MCF 10A (cell line): Measurements from ENCODE around the gene PHB1. TPM values are rescaled to one million over a fixed set of nuclear protein-coding genes. Genes with fewer than 3 reads are reported as not detected.

Experiments
- BruUV-seq: library from RNA; stranded (reverse); fragments of 400-500 nt; replicated peaks from 2 replicates; lab custom pipeline; 2021; lab: Mats Ljungman, UMichigan
- CTCF ChIA-PET: fragments of 300-600 bp; sonication (Branson Sonifier 250); formaldehyde crosslinking; extraction: SDS; loops from one replicate; lab custom pipeline; 2021; ENCODE audit warnings: antibody characterized with exemption, inconsistent platforms; lab: Yijun Ruan, JAX
- POLR2A ChIA-PET: fragments of 300-600, 350-650 bp; sonication (Branson Sonifier 250); formaldehyde crosslinking; extraction: SDS; loops from one replicate; lab custom pipeline; 2020; ENCODE audit warnings: antibody characterized with exemption, inconsistent platforms; lab: Yijun Ruan, JAX
- DNase-seq: peaks from one replicate; pipeline ENCODE4 v3.0.0-alpha.2; 2018; ENCODE audit not compliant: unreplicated experiment
- H3K27ac Mint-ChIP-seq: one replicate; pipeline ENCODE4 v1.8.0; 2022; ENCODE audit warnings: mild to moderate bottlenecking, low read depth, mixed read lengths; ENCODE audit not compliant: unreplicated experiment
- H3K27me3 Mint-ChIP-seq: one replicate; pipeline ENCODE4 v1.8.0; 2022; ENCODE audit warnings: mixed read lengths; ENCODE audit not compliant: insufficient read depth, unreplicated experiment
- H3K36me3 Mint-ChIP-seq: one replicate; pipeline ENCODE4 v1.8.0; 2022; ENCODE audit warnings: mild to moderate bottlenecking, moderate library complexity, mixed read lengths; ENCODE audit not compliant: insufficient read depth, unreplicated experiment
- H3K4me1 Mint-ChIP-seq: one replicate; pipeline ENCODE4 v1.8.0; 2022; ENCODE audit warnings: mixed read lengths; ENCODE audit not compliant: insufficient read depth, unreplicated experiment
- H3K4me3 Mint-ChIP-seq: one replicate; pipeline ENCODE4 v1.8.0; 2022; ENCODE audit warnings: mild to moderate bottlenecking, moderate library complexity, mixed read lengths; ENCODE audit not compliant: unreplicated experiment
- H3K9me3 Mint-ChIP-seq: one replicate; pipeline ENCODE4 v1.8.0; 2022; ENCODE audit warnings: mixed read lengths; ENCODE audit not compliant: unreplicated experiment
- intact Hi-C: fragments of 100-400 bp; cut with micrococcal nuclease; formaldehyde crosslinking; loops from 2 replicates; pipeline ENCODE4 v1.14.1; 2022
- total RNA-seq: library from RNA; stranded (reverse); gene quantifications from 2 replicates; pipeline ENCODE4 v1.2.3, GENCODE V29; 2022
- TF ChIP-seq, protein P1 (sequence below): fragments of 200-600 bp; IDR thresholded peaks from one replicate; pipeline ENCODE4 v1.8.0; 2022; ENCODE audit warnings: antibody characterized with exemption, mild to moderate bottlenecking; ENCODE audit not compliant: unreplicated experiment

PHB1 gene
- total RNA-seq, 1 experiment from 2014 or later: 134 TPM

DNA sequence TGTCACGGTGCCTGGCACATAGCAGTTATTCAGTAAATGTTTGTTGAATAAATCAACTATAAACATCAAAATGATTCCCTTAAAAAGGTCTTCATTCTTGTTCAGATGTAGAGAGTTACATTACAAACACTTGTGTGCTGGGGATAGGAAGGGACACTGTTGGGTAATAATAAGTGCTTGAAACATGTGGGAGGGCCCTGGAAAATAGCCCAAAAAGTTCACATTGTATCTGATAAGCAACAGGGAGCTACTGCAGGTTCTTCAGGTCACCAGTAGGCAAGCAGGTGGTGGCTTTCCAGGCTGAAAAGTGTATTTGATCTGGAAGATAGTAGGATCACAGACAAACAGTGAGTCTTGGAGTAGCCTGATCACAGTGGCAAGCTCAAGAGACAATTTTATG lies 33.6 kb downstream of the PHB1 start:
- H3K36me3 Mint-ChIP-seq: no peaks in the 10 kb centered on the region
- no peak overlapping the region for H3K4me3 Mint-ChIP-seq
- BruUV-seq: no TSS peak
- no peaks in the 10 kb centered on the region for H3K9me3 Mint-ChIP-seq
- no peak overlapping the region for H3K27ac Mint-ChIP-seq
- no peaks in the 10 kb centered on the region for H3K4me1 Mint-ChIP-seq
- no peaks in the 10 kb centered on the region for H3K27me3 Mint-ChIP-seq
- intact Hi-C loops: no loop called here
- no peak for DNase-seq
- TF ChIP-seq, protein P1, sequence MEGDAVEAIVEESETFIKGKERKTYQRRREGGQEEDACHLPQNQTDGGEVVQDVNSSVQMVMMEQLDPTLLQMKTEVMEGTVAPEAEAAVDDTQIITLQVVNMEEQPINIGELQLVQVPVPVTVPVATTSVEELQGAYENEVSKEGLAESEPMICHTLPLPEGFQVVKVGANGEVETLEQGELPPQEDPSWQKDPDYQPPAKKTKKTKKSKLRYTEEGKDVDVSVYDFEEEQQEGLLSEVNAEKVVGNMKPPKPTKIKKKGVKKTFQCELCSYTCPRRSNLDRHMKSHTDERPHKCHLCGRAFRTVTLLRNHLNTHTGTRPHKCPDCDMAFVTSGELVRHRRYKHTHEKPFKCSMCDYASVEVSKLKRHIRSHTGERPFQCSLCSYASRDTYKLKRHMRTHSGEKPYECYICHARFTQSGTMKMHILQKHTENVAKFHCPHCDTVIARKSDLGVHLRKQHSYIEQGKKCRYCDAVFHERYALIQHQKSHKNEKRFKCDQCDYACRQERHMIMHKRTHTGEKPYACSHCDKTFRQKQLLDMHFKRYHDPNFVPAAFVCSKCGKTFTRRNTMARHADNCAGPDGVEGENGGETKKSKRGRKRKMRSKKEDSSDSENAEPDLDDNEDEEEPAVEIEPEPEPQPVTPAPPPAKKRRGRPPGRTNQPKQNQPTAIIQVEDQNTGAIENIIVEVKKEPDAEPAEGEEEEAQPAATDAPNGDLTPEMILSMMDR: no peak
- POLR2A ChIA-PET: interaction anchor here (0.8 kb wide), 1 partner anchor 20 kb away, joined by 3 read pairs; no protein-coding TSS in a partner anchor
- CTCF ChIA-PET: interaction anchor here (0.6 to 1.3 kb wide), 3 partner anchors 32 to 65 kb away, joined by 3 read pairs; no protein-coding TSS in a partner anchor

DNA sequence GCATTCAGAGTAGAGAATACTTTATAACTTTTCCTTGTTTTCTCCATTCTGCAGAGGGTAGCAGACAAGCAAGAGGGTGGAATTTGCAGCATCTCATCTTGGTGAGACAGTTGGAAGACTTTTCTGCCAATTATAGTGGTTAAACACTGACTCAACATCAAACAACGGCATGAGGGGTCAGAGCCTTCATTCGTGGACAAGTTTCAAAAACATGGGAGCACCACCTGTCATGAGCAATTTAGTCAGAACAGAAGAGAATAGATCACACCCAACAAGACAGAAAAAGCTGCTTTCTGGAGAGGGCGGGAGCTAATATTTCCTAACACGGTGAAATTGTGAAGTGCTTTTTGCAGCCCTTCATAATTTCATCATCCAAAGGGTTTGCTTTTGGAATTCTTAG lies 34.8 kb downstream of the PHB1 start:
- ChIA-PET POLR2A (no interaction called here), CTCF (interaction anchor here (0.6 to 1.1 kb wide), 3 partner anchors 20 to 177 kb away, joined by 3 to 4 read pairs (median 3); no protein-coding TSS in a partner anchor)
- intact Hi-C loops: no loop called here
- TF ChIP-seq, protein P1: no peak
- H3K36me3 Mint-ChIP-seq: no peaks in the 10 kb centered on the region
- H3K4me3 Mint-ChIP-seq: no peak overlapping the region
- H3K27ac Mint-ChIP-seq: no peak overlapping the region
- no peaks in the 10 kb centered on the region for H3K4me1 Mint-ChIP-seq
- no peaks in the 10 kb centered on the region for H3K9me3 Mint-ChIP-seq
- no TSS peak for BruUV-seq
- DNase-seq: no peak
- no peaks in the 10 kb centered on the region for H3K27me3 Mint-ChIP-seq

DNA sequence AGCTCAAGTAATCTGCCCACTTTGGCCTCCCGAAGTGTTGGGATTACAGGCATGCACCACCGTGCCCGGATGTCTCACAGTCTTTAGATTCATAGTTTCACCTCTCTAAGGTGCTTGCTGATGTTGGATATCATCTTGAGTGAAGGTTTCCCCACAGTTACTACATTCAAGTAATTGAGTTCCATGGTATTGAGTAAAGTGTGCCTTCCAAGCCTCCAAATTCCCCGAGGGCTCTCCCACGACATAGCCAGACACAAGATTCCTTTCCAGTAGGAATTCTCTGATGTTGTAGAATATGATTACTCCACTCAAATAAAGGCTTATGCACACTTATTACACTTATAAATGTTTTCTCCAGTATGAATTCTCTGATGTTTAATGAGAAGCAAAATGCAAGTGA lies 36.4 kb downstream of the PHB1 start:
- DNase-seq: no peak
- Mint-ChIP-seq H3K9me3 (no peaks in the 10 kb centered on the region), H3K27me3 (no peaks in the 10 kb centered on the region), H3K4me3 (no peak overlapping the region), H3K36me3 (no peaks in the 10 kb centered on the region), H3K4me1 (no peaks in the 10 kb centered on the region), H3K27ac (no peak overlapping the region)
- TF ChIP-seq, protein P1: no peak
- no TSS peak for BruUV-seq
- intact Hi-C loops: no loop called here
- CTCF ChIA-PET: no interaction called here
- POLR2A ChIA-PET: no interaction called here

DNA sequence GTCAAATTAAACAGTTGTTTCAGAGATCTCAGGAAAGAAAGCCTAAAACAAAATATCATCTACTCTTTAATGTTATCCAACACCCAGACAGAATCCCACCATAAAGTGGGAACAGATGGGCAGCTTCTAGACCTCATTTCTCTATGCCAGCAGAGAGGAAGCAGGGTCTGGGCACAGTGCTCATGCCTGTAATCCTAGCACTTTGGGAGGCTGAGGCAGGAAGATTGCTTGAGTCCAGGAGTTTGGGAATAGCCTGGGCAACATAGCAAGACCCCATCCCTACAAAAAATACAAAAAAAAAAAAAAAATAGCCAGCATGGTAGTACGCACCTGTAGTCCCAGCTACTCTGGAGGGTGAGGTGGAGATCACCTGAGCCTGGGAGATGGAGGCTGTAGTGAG lies 39.1 kb downstream of the PHB1 start:
- Mint-ChIP-seq H3K9me3 (no peaks in the 10 kb centered on the region), H3K36me3 (no peaks in the 10 kb centered on the region), H3K4me1 (no peaks in the 10 kb centered on the region), H3K27ac (no peak overlapping the region), H3K27me3 (no peaks in the 10 kb centered on the region), H3K4me3 (no peak overlapping the region)
- no peak for DNase-seq
- ChIA-PET CTCF (no interaction called here), POLR2A (interaction anchor here (0.7 kb wide), 1 partner anchor 29 kb away, joined by 3 read pairs; no protein-coding TSS in a partner anchor)
- BruUV-seq: no TSS peak
- TF ChIP-seq, protein P1: no peak
- intact Hi-C loops: no loop called here
